HEK293 (cell line): ENCODE results near the gene MED13L.

Experiments used
- KLF9 ChIP-seq: fragments of 450-650 bp; formaldehyde crosslinking; IDR thresholded peaks from 2 replicates; pipeline ENCODE4 v1.5.1; 2016; ENCODE audit warnings: missing biosample characterization, missing genetic modification characterization, low read depth
- TF ChIP-seq, protein P1 (sequence below): fragments of 450-650 bp; formaldehyde crosslinking; IDR thresholded peaks from 2 replicates; pipeline ENCODE4 v1.5.1; 2016; ENCODE audit warnings: missing biosample characterization, missing genetic modification characterization
- TF ChIP-seq, protein P2 (sequence below): fragments of 450-650 bp; formaldehyde crosslinking; IDR thresholded peaks from 2 replicates; pipeline ENCODE4 v1.5.1; 2017; ENCODE audit warnings: missing biosample characterization, missing genetic modification characterization

DNA sequence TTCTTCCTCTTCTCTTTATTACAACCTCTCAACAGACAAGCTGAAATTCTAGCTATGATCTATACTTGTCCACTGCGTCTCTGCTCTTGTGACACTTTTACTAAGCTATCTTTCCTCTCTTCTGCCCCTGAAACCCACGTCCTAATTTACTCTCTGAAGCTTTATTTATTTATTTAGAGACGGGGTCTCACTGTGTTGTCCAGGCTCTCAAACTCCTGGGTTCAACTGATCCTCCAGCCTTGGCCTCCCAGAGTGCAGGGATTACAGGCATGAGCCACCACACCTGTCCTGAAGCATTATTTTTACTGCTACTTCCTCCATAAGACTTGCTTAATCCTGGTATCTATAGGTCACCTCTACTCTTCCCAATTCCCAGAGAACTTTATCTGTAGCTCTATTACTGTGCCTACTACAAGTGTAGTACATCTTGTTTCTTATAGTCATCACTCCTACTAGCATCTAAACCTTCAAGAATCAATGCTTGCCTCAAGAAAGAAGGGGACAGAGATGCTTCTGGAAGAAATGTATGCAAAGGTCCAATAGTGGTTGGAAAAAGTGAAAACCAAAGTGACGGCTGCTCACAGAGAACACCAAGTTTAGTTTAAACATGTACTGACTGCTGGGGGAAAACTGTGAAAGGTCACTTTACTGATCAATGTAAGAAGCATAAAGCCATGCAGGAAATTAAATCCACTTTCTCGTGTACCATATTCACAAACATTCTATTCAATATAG is 61.3 kb downstream of the MED13L start:
- no peak for TF ChIP-seq KLF9
- TF ChIP-seq, protein P1, sequence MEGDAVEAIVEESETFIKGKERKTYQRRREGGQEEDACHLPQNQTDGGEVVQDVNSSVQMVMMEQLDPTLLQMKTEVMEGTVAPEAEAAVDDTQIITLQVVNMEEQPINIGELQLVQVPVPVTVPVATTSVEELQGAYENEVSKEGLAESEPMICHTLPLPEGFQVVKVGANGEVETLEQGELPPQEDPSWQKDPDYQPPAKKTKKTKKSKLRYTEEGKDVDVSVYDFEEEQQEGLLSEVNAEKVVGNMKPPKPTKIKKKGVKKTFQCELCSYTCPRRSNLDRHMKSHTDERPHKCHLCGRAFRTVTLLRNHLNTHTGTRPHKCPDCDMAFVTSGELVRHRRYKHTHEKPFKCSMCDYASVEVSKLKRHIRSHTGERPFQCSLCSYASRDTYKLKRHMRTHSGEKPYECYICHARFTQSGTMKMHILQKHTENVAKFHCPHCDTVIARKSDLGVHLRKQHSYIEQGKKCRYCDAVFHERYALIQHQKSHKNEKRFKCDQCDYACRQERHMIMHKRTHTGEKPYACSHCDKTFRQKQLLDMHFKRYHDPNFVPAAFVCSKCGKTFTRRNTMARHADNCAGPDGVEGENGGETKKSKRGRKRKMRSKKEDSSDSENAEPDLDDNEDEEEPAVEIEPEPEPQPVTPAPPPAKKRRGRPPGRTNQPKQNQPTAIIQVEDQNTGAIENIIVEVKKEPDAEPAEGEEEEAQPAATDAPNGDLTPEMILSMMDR (tag by site-specific recombination), result no peak
- TF ChIP-seq, protein P2, sequence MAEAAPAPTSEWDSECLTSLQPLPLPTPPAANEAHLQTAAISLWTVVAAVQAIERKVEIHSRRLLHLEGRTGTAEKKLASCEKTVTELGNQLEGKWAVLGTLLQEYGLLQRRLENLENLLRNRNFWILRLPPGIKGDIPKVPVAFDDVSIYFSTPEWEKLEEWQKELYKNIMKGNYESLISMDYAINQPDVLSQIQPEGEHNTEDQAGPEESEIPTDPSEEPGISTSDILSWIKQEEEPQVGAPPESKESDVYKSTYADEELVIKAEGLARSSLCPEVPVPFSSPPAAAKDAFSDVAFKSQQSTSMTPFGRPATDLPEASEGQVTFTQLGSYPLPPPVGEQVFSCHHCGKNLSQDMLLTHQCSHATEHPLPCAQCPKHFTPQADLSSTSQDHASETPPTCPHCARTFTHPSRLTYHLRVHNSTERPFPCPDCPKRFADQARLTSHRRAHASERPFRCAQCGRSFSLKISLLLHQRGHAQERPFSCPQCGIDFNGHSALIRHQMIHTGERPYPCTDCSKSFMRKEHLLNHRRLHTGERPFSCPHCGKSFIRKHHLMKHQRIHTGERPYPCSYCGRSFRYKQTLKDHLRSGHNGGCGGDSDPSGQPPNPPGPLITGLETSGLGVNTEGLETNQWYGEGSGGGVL (tag by site-specific recombination), result no peak
